Coronary artery (tissue), 2 donors: ENCODE results near the gene GAS7.

ENCODE experiments used
- DNase-seq: peaks from one replicate; pipeline ENCODE4 v3.0.0-alpha.2; 2017; ENCODE audit warnings: low spot score
- H3K27ac ChIP-seq, 2 donors: fragments of 200-600 bp; sonication (generic); one replicate each; pipeline ENCODE4 v1.5.1; 2016 to 2019
- H3K4me3 ChIP-seq: fragments of 200-600 bp; sonication (generic); 2 replicates; pipeline ENCODE4 v1.5.1; 2016; ENCODE audit warnings: mild to moderate bottlenecking, moderate library complexity
- TF ChIP-seq, protein P1 (sequence below): fragments of 200-600 bp; sonication (generic); IDR thresholded peaks from one replicate; pipeline ENCODE4 v1.5.1; 2019; ENCODE audit warnings: antibody characterized with exemption

The GAS7 gene

DNA sequence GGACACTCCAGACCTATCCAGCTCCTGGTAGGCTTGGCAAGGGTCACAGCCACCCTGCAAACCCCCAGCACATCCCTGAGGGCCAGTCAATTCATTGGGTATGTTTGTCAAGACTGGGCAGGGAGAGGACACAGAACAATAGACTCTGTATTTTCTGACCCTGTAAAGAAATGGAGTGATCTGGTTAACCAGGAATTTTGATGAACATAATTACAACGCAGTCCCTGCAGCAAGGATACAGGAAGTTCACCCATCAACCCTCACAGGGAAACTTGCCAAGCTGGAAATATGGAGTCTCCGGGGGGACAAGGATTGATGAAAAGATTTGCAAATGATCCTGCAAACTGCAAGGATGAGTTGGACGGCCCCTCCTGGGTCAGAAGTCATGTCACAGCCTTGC lies 167.3 kb downstream of the GAS7 start:
- TF ChIP-seq, protein P1, sequence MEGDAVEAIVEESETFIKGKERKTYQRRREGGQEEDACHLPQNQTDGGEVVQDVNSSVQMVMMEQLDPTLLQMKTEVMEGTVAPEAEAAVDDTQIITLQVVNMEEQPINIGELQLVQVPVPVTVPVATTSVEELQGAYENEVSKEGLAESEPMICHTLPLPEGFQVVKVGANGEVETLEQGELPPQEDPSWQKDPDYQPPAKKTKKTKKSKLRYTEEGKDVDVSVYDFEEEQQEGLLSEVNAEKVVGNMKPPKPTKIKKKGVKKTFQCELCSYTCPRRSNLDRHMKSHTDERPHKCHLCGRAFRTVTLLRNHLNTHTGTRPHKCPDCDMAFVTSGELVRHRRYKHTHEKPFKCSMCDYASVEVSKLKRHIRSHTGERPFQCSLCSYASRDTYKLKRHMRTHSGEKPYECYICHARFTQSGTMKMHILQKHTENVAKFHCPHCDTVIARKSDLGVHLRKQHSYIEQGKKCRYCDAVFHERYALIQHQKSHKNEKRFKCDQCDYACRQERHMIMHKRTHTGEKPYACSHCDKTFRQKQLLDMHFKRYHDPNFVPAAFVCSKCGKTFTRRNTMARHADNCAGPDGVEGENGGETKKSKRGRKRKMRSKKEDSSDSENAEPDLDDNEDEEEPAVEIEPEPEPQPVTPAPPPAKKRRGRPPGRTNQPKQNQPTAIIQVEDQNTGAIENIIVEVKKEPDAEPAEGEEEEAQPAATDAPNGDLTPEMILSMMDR: no peak
- no peak overlapping the region for H3K27ac ChIP-seq
- H3K4me3 ChIP-seq: no peak overlapping the region
- no peak for DNase-seq

DNA sequence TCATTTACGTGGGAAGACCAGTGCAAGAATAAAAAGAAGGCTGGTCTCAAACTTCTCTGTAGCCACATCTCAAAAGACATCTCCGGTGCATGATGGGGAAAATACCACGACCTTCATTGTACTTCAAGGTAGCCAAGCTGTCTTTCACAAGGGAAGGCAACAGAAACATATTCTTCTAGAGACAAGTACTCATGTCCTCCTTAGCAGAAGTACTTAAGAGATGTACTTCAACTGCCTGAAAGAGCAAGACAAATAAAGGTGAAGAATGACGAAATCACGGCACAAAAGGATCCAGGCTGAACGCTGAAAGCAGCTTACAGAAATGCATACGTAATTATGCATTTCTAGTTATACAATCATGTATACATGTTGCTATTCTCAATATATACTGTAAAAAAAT lies 169.3 kb downstream of the GAS7 start:
- DNase-seq: no peak
- Histone ChIP-seq H3K4me3 (no peak overlapping the region), H3K27ac (no peak overlapping the region)
- TF ChIP-seq, protein P1: no peak

DNA sequence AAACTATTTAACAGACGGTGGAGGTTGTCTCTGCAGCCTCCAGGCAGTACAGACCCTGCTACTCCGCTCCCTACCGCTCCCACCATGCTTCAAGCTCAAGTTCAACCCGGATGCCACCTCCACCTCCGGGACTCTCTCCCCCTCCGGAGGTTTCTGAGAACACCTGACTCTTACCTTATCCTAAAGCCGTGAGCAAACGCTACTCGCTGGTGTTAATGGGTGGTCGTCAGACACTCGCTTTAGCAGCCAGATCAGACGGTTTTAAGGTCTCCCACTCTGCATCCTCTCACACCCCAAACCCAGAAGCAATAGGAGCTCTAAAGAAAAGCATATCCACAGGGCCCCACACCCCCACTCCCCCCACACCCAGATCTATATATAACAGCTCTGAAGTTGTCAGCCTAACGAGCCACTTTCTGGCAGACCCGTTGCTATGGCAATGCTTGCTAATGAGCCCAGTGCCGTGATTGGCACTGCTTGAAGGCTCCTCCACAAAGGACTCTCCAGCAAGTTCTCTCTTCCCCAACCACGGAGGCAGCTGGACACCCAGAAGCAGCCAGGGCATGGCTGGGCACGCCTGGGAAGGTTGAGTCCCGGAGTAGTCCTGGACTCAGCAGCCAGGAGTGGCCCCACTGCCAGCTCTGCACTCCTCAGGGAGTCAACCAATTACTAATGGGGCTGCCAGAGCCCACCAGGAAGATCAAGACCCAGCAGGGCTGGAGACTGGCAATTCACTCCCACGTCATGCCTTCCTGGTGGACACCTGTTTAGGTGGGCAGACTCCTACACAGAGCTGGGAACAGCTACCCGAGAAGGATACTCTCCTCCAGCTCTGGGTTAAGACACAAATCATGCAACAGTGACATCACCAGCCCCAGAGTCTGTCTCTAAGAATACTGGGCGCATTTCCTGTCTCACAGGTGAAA lies 172.2 kb downstream of the GAS7 start:
- TF ChIP-seq, protein P1: no peak
- peak overlapping the region in 1 of 2 donors; percentile 38 for H3K27ac ChIP-seq
- no peak for DNase-seq
- H3K4me3 ChIP-seq: peak overlapping the region; percentile 9

DNA sequence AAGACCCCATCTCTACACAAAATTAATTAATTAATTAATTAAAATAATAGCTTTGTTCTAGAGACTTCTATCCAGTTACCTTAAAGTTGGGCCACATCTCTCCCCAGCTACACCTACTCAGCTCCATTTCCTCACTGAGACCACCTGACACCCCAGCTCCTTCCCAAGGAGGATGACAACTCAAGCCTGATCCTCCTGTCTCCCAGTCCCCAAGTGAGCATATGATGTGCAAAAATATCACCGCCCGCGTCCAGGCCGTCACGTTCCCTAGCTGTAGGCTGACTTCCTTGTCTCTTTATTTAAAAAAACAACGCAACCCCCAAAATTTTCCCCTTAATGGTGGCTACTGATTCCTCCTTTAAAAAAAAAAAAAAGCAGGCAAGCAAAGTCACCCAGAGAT lies 173.2 kb downstream of the GAS7 start:
- DNase-seq: no peak
- TF ChIP-seq, protein P1: no peak
- Histone ChIP-seq H3K4me3 (no peak overlapping the region), H3K27ac (no peak overlapping the region)

DNA sequence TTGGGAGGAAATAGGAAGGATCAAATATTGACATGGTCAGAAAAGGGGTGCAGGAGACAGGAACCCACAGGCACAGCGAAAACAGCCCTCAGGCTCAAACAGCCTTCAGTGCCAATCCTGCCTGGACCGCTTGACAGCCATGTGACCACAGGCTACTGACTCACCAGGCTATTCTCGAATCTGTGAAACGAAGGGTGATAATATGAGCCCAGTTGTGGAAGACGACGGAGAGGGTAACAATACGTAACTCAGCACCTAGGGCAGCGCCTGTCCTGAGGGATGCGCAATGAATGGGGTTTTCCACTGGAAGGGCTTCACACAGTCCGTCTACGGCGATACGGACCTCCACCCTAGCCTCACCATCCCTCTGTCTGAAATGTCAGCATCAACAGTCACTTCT lies 176.0 kb downstream of the GAS7 start:
- H3K27ac ChIP-seq: no peak overlapping the region

DNA sequence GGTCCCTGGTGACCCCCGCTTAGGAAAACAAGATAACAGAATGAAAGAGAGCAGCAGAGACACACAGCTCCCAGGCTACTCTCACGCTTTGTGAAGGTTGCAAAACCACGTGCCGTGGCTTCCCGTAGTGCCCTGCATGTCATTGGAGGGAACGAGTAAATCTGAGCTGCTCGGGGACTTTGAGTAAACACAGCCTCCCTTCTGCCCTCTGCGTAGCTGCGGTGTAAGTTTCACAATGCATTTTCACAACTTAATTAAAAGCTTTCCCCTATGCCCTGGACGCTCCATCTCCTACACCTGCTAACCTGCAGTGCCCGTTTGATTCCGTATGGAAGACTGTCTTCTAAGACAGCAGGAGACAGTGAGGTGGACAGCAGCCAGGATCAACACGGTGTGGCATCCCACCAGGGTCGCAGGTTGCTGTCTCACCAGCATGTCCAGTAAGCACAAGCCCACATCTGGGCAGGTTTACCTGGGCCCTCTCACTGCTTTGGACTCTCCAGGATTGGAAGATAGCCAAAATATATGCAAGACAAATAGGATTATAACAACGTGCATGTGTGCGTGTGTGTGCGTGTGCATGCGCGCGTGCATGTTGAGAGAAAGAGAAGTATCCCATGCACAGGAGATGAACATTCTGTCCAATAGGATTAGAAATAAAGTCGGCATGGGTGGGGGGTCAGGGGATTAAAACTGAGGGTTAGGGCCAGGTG lies 177.0 kb downstream of the GAS7 start:
- no peak for DNase-seq
- no peak overlapping the region for H3K4me3 ChIP-seq
- TF ChIP-seq, protein P1: no peak
- H3K27ac ChIP-seq: no peak overlapping the region

More for the DNA sequence above, 176.0 kb downstream of the GAS7 start:
- no peak for DNase-seq
- H3K4me3 ChIP-seq: no peak overlapping the region
- TF ChIP-seq, protein P1: no peak
